Activated CD4-positive, alpha-beta memory T cell treated with anti-CD3 and anti-CD28 coated beads, Interleukin-2, amount 10 ng/mL, durations not matched to agents 7 days and 5 days (primary cell): ENCODE results near the gene CDH5. TPM values are rescaled to one million over a fixed set of nuclear protein-coding genes. Genes with fewer than 3 reads are reported as not detected.

Experiments
- CTCF ChIA-PET: fragments of 350-600 bp; sonication (Branson Sonifier 250); formaldehyde crosslinking; loops from one replicate; lab custom pipeline; 2021; ENCODE audit warnings: antibody characterized with exemption, inconsistent platforms; lab: Charles Lee
- POLR2A ChIA-PET: fragments of 350-600 bp; sonication (Branson Sonifier 250); formaldehyde crosslinking; loops from one replicate; lab custom pipeline; 2021; ENCODE audit warnings: antibody characterized with exemption; lab: Charles Lee
- DNase-seq: peaks from one replicate; pipeline ENCODE4 v3.0.0-alpha.2; 2020
- H3K27ac Mint-ChIP-seq: one replicate; pipeline ENCODE4 v1.8.0; 2021; ENCODE audit warnings: mild to moderate bottlenecking, mixed read lengths
- H3K27me3 Mint-ChIP-seq: one replicate; pipeline ENCODE4 v1.8.0; 2021; ENCODE audit warnings: mixed read lengths
- H3K36me3 Mint-ChIP-seq: one replicate; pipeline ENCODE4 v1.8.0; 2021; ENCODE audit warnings: low read depth, mixed read lengths
- H3K4me1 Mint-ChIP-seq: one replicate; pipeline ENCODE4 v1.8.0; 2021; ENCODE audit warnings: mixed read lengths
- H3K4me3 Mint-ChIP-seq: one replicate; pipeline ENCODE4 v1.8.0; 2021; ENCODE audit warnings: mild to moderate bottlenecking, mixed read lengths
- H3K9me3 Mint-ChIP-seq: one replicate; pipeline ENCODE4 v1.8.0; 2021; ENCODE audit warnings: mixed read lengths
- total RNA-seq, 2 experiments: library from RNA; stranded (reverse); gene quantifications; one replicate each; pipeline ENCODE4 v1.2.3, GENCODE V29; 2021

Gene CDH5
- total RNA-seq, 2 experiments from 2014 or later: not detected

DNA sequence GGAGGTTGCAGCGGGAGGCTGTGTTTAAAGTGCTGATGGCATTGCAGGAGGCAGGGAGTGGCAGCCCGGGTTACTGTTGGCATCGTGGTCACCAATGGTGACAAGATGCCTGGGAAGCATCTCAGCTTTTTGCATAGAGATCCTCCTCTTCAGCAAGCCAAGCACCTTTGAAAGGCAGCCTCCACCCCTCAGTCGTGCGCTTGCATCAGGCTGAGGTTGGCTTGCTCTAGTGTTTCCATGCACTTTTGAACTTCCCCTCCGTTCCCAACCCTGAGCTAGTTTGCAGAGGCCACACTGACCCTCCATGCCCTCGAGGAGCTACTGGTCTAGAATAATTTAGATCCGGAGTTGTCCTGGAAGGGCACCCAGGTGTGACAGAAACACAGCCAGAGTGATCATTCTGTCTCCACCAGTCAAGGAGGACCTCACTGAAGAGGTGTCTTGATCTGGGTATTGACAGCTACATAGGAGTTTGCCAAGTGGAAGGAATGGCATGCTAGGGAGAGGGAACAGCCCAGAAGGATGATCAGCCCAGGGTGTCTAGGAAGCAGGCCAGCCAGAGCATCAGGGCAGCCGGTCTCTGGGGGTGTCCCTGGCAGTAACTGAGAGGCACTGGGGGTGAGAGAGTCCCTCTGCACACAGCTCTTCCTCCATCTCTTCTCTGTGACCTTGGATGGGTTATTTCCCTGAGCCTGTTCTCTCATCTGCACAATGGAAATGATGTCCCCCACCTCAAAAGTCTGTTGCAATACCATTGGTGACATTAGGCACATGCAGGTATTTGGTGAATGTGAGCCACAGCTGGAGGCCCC, 68.3 kb downstream of the CDH5 start:
- H3K36me3 Mint-ChIP-seq: no peaks in the 10 kb centered on the region
- no peak overlapping the region for H3K27ac Mint-ChIP-seq
- no peak for DNase-seq
- H3K4me1 Mint-ChIP-seq: no peaks in the 10 kb centered on the region
- no peak overlapping the region for H3K4me3 Mint-ChIP-seq
- H3K9me3 Mint-ChIP-seq: no peaks in the 10 kb centered on the region
- H3K27me3 Mint-ChIP-seq: peaks cover 32% of the 10 kb centered on the region
- POLR2A ChIA-PET: no interaction called here
- CTCF ChIA-PET: no interaction called here

DNA sequence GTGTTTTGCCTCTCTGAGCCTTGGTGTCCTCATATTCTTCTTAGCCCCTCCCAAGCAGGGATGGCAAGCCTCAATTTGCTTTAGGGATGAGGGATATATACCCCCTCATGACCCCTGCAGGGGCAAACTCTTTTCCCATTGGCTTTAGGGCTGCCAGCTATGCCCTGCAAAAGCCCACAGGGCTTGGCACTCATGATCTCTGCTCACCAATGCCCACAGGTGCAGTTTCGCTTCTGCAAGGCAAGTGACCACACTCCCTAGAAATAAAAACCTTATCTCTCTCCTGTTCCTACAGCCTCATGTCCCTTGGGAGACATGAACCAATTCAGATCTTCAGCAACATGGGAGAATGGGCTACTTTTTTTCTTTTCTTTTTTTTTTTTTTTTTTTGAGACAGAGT, 69.4 kb downstream of the CDH5 start:
- Mint-ChIP-seq H3K4me3 (no peak overlapping the region), H3K4me1 (no peaks in the 10 kb centered on the region), H3K27ac (no peak overlapping the region), H3K9me3 (no peaks in the 10 kb centered on the region), H3K36me3 (no peaks in the 10 kb centered on the region), H3K27me3 (peaks cover 28% of the 10 kb centered on the region)
- ChIA-PET CTCF (no interaction called here), POLR2A (no interaction called here)
- no peak for DNase-seq

DNA sequence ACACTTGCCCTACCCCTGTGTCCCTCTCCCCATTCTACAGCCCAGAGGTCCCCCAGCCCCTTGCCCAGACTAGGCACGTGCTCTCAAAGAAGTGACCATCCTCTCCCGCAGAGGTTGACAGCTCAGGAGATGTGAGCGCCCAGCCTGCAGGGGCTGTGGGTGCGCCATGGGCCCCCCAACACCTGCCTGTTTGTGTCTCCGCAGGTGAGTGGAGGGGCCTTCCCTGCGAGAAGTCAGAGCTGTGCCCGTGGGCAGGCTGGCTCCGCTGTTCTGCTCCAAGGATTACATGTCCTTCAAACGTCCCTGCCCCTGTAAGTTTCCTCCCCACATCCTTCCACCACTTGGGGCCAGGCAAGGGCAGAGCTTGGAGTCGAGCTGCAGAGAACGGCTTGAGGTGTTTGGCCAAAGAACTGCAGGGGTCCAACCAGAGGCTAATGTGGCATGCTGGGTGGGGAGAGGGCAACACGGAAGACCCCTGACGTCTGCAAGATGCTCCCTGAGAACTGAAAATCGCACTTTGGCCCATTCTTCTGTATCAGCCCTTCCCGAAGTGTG, 71.0 kb downstream of the CDH5 start:
- DNase-seq: no peak
- ChIA-PET CTCF (interaction anchor here (0.5 kb wide), 1 partner anchor 51 kb away, joined by 3 read pairs; no protein-coding TSS in a partner anchor), POLR2A (no interaction called here)
- Mint-ChIP-seq H3K36me3 (no peaks in the 10 kb centered on the region), H3K4me1 (no peaks in the 10 kb centered on the region), H3K27ac (no peak overlapping the region), H3K9me3 (no peaks in the 10 kb centered on the region), H3K27me3 (peaks cover 15% of the 10 kb centered on the region), H3K4me3 (no peak overlapping the region)

GRCh38 chr16:66438536-66438935, 72.0 kb downstream of the CDH5 start:
- H3K9me3 Mint-ChIP-seq: no peaks in the 10 kb centered on the region
- CTCF ChIA-PET: no interaction called here
- no peak overlapping the region for H3K27ac Mint-ChIP-seq
- H3K27me3 Mint-ChIP-seq: peaks cover 8% of the 10 kb centered on the region
- H3K4me1 Mint-ChIP-seq: no peaks in the 10 kb centered on the region
- no peaks in the 10 kb centered on the region for H3K36me3 Mint-ChIP-seq
- DNase-seq: no peak
- no peak overlapping the region for H3K4me3 Mint-ChIP-seq
- POLR2A ChIA-PET: no interaction called here

DNA sequence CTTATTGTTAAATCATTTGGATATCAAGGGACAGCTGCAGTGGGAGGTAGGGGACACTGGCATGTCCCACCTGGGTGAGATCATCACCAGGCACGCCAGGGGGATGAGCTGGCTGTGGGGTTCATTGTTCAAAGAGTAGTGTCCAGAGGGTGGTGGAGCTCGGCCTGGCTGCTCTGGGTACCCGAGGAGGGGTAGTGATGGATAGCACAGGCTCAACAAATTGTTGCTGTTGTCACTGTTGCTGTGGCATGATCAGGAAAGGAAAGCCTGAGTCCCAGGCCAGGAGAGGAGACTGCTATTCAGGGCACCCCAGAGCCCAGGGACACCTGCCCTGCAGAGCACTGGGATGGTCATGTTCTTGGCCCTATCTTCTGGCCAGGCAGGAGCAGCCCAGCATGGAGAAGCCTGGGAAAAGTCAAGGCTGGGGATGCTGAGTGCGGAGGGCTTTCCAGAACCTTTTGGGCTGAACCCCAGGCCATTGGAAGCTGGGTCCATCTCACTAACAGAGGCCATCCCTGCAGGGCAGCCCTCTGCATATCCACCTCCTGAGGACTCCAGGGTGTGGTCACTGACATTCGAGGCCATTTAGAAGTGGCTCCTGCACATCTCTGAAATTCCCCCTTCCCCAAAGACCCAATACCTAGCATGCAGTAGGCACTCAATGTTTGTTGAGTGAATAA, 72.7 kb downstream of the CDH5 start:
- CTCF ChIA-PET: interaction anchor here (1.2 to 1.5 kb wide), 2 partner anchors 16 to 32 kb away, joined by 3 to 4 read pairs; no protein-coding TSS in a partner anchor
- POLR2A ChIA-PET: no interaction called here
- Mint-ChIP-seq H3K4me1 (no peaks in the 10 kb centered on the region), H3K4me3 (no peak overlapping the region), H3K27ac (no peak overlapping the region), H3K9me3 (no peaks in the 10 kb centered on the region), H3K27me3 (peaks cover 12% of the 10 kb centered on the region), H3K36me3 (no peaks in the 10 kb centered on the region)
- DNase-seq: no peak

- Mint-ChIP-seq H3K4me1 (no peaks in the 10 kb centered on the region), H3K27me3 (peaks cover 14% of the 10 kb centered on the region), H3K36me3 (no peaks in the 10 kb centered on the region), H3K4me3 (no peak overlapping the region), H3K27ac (no peak overlapping the region), H3K9me3 (no peaks in the 10 kb centered on the region)
- DNase-seq: no peak
- POLR2A ChIA-PET: no interaction called here
- CTCF ChIA-PET: interaction anchor here (1.2 to 1.5 kb wide), 2 partner anchors 15 to 34 kb away, joined by 3 to 4 read pairs; no protein-coding TSS in a partner anchor
Measured at GRCh38 chr16:66440271-66440802, 73.8 kb downstream of the CDH5 start.

- Mint-ChIP-seq H3K27ac (no peak overlapping the region), H3K9me3 (no peaks in the 10 kb centered on the region), H3K27me3 (peaks cover 18% of the 10 kb centered on the region), H3K4me3 (no peak overlapping the region), H3K36me3 (no peaks in the 10 kb centered on the region), H3K4me1 (no peaks in the 10 kb centered on the region)
- DNase-seq: no peak
- ChIA-PET POLR2A (no interaction called here), CTCF (no interaction called here)
Measured at GRCh38 chr16:66440970-66441369, 74.5 kb downstream of the CDH5 start.

DNA sequence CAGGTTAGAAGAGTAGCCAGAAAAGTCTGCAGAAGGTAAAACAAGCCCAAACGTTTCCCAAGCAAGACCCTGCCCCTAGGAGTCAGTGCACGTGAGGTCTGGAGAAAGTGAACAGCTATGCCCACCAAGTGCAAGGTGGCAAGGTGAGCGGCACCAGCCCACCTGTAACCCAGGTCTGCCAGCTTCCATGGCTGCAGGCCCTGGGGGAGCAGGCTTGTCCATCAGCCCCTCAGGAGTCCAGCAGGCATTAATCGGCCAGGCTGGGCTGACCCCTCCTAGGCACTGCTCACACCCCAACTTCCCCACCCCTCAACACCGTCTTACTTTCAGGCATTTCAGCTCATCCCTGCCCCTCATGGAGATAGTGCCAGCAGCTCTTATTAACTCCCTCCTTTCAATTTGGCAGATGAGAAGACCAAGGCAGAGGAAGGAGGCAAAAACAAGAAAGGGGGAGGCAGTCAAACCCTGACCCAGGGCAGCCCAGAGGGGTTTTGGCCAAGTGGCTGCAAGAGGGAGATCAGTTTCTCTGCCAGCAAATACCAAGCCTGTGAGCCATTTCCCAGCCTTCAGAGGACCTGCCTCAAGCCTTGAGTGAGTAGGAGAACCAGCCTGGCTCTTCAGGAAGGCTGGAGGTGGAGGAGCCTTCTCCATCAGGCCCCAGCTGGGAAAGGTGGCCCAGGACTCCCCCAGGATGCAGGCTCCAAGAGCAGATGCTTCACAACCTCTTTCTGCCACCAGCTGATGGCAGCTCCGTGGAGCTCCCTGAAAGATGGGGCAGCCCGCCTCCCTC, 75.3 kb downstream of the CDH5 start:
- no peak for DNase-seq
- Mint-ChIP-seq H3K4me3 (no peak overlapping the region), H3K4me1 (no peaks in the 10 kb centered on the region), H3K27ac (no peak overlapping the region), H3K9me3 (no peaks in the 10 kb centered on the region), H3K36me3 (no peaks in the 10 kb centered on the region), H3K27me3 (peaks cover 25% of the 10 kb centered on the region)
- CTCF ChIA-PET: interaction anchor here (0.6 kb wide), 1 partner anchor 878 kb away, joined by 3 read pairs; no protein-coding TSS in a partner anchor
- POLR2A ChIA-PET: interaction anchor here (1.2 kb wide), 1 partner anchor 9 kb away, joined by 3 read pairs; no protein-coding TSS in a partner anchor

DNA sequence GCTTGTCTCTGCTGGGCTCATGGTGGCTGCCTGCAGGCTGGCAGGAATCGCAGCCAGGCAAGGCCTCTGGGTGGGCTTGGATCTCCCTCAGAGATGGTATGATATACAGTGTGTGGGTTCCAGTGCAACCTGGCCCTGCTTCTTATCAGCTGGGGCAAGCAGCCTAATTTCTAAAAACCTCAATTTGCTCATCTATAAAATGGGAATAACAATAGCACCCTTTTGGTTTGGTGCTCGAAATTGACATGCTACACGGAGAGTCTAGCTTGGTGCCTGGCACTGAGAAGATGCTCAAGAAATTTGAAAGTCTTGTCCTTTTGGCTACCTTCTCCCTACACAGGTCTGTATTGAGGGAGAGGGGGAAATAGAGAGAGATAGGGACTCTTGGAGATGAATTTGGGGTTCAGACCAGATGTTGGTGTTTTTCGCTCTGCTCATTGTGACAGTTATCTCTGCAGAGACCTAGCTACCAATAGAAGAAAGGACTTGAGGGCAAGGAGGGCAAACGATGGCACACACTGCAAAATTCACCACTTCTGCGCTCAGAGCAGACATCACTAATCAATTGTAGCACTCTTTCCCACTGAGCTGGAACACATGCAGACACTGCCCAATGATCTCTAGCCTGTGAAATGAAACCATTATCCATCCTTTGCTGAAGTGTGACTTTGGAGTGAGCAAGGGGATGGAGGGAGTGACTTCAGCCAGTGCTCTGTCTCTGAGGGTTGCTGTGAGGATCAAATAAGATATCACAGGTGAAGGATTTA, 76.2 kb downstream of the CDH5 start:
- Mint-ChIP-seq H3K36me3 (no peaks in the 10 kb centered on the region), H3K9me3 (no peaks in the 10 kb centered on the region), H3K4me1 (no peaks in the 10 kb centered on the region), H3K4me3 (no peak overlapping the region), H3K27me3 (peaks cover 28% of the 10 kb centered on the region), H3K27ac (no peak overlapping the region)
- POLR2A ChIA-PET: interaction anchor here (1.2 kb wide), 1 partner anchor 10 kb away, joined by 3 read pairs; no protein-coding TSS in a partner anchor
- CTCF ChIA-PET: no interaction called here
- no peak for DNase-seq

GRCh38 chr16:66443269-66443652, 76.8 kb downstream of the CDH5 start:
- H3K4me1 Mint-ChIP-seq: no peaks in the 10 kb centered on the region
- H3K36me3 Mint-ChIP-seq: no peaks in the 10 kb centered on the region
- H3K27me3 Mint-ChIP-seq: peaks cover 28% of the 10 kb centered on the region
- no peak overlapping the region for H3K27ac Mint-ChIP-seq
- DNase-seq: no peak
- CTCF ChIA-PET: interaction anchor here (0.7 kb wide), 1 partner anchor 32 kb away, joined by 3 read pairs; no protein-coding TSS in a partner anchor
- no peaks in the 10 kb centered on the region for H3K9me3 Mint-ChIP-seq
- POLR2A ChIA-PET: interaction anchor here (0.9 to 1.2 kb wide), 2 partner anchors 10 to 174 kb away, joined by 3 to 4 read pairs; no protein-coding TSS in a partner anchor
- H3K4me3 Mint-ChIP-seq: no peak overlapping the region

DNA sequence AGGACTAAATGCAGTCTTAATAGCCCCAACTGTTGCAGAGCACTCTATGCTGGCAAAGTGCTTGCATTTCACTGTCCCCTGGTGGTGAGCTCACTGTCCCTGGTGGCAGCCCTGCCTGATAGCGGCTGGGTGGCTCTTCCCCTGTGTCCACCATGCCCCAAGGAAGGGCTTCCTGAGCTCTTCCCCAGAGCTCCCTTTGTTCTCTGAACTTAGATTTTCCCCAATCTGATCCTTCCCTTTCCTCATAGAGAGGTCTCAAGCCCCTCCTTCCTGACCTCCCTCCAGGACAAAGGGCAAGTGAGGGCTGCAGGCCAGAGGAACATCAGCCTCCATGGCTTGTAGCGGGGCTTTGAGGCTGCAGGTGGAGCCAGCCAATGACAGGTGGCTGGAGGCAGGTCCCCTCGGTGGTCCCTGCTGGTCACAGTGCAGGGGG, 77.6 kb downstream of the CDH5 start:
- Mint-ChIP-seq H3K27ac (no peak overlapping the region), H3K4me3 (no peak overlapping the region), H3K9me3 (no peaks in the 10 kb centered on the region), H3K4me1 (no peaks in the 10 kb centered on the region), H3K36me3 (no peaks in the 10 kb centered on the region), H3K27me3 (peaks cover 28% of the 10 kb centered on the region)
- ChIA-PET POLR2A (interaction anchor here (0.9 kb wide), 1 partner anchor 174 kb away, joined by 4 read pairs; no protein-coding TSS in a partner anchor), CTCF (interaction anchor here (0.7 kb wide), 1 partner anchor 33 kb away, joined by 3 read pairs; no protein-coding TSS in a partner anchor)
- no peak for DNase-seq
